ENCODE results near the gene RAD1. TPM values are rescaled to one million over a fixed set of nuclear protein-coding genes. Genes with fewer than 3 reads are reported as not detected.

Gene RAD1
- total RNA-seq, 1 experiment from 2014 or later = 35.8 TPM

- DNase-seq (ENCODE audit: low spot score) = no peak
Measured at GRCh38 chr5:34916518-34916917, 1.2 kb upstream of the RAD1 start.

GRCh38 chr5:34915856-34916192, 520 bp upstream of the RAD1 start:
- DNase-seq (ENCODE audit: low spot score) = no peak

DNA sequence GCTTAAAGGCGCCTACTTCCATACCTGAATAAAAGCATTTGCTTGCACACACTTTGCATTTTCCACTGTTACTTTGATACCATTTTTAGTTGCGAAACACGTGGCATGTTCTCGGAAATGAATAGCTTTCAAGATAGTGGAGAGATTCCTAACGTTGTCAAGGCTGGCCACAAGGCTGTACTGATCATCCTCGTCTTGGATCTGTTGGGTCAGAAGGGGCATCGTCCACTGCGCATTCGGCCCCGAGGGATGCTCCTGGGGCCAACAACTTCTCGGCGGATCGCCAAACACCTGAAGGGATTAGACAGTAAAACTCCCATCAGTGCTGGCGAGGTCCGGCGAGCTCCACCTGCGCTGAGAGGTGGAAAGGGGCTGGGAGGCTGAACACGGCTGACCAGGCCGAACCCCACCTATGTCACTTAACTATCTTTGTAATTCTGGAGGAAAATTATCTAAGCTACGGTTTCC, 599 bp downstream of the RAD1 start:
- peak; percentile 34 for DNase-seq (ENCODE audit: low spot score)

GRCh38 chr5:34913072-34913471, 2.2 kb downstream of the RAD1 start:
- DNase-seq (ENCODE audit: low spot score) = no peak

DNA sequence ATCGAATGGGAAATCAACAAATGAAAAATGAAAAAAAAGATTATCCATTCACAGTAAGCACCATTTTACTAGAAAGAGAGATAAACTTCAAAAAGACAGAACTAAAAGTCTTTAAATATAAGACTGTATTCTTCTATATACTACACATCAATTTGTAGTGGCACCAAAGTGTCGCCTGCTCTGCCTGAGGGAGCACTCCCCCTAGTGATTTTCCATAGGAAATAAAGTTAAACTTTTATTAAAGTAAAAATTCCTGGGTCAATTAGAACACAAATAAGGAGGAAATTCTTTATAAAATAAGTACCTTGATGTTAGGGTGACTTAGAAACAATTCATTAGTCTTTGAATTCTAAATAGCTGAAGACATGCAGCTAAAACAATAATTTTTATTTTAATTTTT, 9.7 kb downstream of the RAD1 start:
- DNase-seq (ENCODE audit: low spot score) = no peak

DNA sequence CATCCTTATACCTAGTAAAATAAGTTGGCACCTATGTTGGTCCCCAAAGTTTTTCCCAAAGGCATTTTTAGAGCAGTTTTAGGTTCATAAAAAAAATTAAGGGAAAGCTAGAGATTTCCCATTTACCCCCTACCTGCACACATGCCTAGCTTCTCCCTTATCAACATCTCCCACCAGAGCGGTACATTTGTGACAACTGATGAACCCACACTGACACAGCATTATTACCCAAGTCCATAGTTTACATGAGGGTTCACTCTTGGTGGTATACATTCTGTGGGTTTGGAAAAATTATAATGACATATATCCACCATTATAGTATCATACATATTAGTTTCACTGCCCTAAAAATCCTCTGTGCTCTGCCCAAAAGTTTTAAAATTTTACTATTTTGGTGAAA, 12.0 kb downstream of the RAD1 start:
- no peak for DNase-seq (ENCODE audit: low spot score)

DNA sequence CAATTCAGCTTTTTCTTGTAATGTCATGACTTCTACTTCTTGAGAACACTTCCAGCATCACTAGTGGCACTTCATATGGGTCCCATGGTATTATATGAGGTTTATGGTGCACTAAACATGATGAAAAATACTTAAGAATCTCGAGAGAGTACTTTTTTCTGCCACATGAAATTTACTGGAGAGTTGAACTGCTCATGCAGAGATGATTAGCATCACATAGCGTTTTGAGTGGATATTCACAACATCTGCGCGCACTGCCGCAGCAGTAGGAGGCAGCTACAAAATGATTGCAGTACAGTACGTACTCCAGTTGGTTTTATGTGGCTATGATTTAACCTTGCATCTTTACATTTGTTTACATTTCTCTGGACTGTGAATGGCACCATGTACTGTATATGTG, 14.7 kb downstream of the RAD1 start:
- no peak for DNase-seq (ENCODE audit: low spot score)

GRCh38 chr5:34899066-34899465, 16.2 kb downstream of the RAD1 start:
- no peak for DNase-seq (ENCODE audit: low spot score)

DNA sequence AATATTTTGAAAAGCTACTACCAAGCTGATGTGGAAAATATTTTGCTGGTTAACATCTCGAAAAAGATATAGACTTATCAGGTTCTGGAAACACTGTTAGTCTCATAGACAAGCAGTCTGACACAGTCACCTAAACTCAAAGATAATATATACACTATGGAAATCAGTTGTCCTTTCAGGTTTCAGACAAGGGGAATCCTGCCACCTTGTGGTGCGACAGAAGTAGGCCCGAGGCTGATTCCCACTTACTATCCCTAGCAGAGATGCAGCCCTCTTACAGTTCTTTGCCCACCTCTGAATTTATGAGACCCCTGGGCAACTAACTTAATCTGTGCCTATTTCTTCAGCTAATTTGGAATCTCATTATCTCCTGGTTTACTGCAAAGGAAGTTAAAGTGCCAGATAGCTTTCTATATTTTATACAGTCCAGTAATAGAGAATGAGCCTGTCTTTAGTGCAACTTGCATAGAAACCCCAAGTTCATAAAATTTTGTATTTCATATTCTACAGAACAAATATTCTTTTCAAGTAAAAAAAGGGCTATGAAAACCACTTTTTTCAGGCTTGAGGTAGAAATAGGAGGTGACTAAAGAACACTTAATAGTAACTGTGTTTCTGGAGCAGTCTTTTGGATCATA, 16.9 kb downstream of the RAD1 start:
- peak; percentile 60 for DNase-seq (ENCODE audit: low spot score)

GRCh38 chr5:34897646-34898045, 17.7 kb downstream of the RAD1 start:
- no peak for DNase-seq (ENCODE audit: low spot score)

DNA sequence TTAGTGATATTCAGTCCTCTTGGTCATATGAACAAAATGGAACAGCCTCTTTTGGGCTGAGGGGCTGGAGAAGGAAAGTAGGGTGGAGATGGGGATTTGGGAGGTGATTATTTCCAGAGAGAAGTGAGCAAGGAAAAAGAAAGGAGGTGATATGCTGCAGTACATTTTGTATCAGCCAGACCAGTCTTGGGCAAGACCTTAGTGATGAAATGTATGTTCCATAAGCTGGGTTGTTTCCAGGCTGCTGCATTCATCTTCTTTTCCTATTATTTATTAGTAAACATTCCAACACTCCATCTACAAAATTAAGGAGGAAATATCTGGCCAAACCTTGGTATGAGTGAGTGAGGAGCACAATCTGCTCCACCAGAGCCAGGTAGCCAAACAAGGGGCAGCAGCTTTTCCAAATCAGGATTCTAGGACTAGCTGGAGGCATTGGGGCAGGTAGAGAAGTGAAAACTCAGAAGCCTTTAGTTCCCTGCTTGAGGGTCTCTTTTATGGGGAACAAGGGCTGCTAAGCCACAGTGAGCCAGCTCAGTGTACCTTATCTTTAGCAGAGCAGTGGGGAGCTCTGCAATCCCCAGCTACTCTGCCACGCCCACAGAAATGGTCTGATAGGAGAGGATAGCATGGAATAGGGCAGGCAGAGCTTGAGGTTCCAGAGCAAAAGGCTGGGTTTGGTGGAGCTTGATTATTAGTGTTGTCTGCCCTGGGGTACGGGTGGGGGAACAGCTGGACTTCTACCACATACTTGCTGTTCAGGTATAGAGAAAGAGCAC, 19.5 kb downstream of the RAD1 start:
- DNase-seq (ENCODE audit: low spot score) = no peak

DNA sequence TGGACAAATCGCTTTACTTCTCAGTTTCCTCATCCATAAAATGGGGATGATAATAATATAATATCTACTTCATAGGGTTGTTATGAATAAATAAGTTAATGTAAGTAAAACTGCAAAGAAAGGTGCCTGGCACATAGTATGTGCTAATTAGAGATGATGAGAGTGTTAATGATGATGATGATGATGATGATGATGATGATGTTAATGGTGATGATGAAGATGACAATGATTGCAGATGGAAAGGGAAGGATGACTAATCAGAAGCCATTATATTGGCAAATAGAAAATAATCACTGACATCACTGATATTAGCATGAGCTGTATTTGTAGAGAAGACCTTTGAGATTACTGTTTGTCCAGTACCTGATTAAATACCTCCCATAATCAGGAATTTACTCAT, 20.6 kb downstream of the RAD1 start:
- DNase-seq (ENCODE audit: low spot score) = no peak

DNA sequence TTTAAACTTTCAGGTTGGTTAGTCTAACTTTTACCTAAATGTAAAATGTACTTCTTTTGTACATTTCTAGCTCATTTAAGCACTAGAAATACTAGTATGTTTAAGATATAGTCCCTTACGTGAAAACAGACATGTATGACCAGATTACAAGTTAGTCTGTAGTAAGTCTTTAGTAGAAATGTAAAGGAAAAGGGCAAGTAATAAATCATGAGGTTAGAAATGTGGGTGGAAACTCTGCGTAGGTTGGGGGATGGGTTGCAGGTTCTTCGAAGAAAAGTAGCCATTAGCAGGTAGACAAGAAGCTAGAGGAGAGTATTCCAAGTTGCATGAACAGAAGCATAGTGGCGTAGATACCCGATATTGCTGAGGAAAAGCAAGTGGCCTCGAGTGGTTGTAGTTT, 22.9 kb downstream of the RAD1 start:
- no peak for DNase-seq (ENCODE audit: low spot score)

- DNase-seq (ENCODE audit: low spot score) = no peak
Measured at GRCh38 chr5:34891981-34892380, 23.3 kb downstream of the RAD1 start.

DNA sequence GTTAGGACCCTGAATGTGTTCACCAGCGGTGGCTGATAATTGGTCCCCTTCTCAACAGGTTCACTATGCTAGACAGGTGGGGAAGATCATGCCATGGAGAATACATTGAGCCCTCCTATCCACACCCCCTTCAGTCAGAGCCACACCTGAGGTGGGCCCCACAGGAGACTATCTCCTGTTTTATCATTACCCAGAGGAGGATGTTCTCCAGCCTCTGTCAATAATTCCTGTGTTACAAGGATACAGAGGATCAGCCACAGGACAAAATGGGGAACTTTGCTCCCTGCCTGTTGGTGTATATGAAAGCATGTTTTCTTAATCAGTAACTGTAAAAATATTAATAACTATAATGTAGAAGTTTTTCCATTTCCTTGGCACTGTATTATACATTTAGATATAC, 25.9 kb downstream of the RAD1 start:
- no peak for DNase-seq (ENCODE audit: low spot score)

GRCh38 chr5:34886392-34887119, 28.7 kb downstream of the RAD1 start:
- no peak for DNase-seq (ENCODE audit: low spot score)

- no peak for DNase-seq (ENCODE audit: low spot score)
Measured at GRCh38 chr5:34881246-34881645, 34.1 kb downstream of the RAD1 start.

DNA sequence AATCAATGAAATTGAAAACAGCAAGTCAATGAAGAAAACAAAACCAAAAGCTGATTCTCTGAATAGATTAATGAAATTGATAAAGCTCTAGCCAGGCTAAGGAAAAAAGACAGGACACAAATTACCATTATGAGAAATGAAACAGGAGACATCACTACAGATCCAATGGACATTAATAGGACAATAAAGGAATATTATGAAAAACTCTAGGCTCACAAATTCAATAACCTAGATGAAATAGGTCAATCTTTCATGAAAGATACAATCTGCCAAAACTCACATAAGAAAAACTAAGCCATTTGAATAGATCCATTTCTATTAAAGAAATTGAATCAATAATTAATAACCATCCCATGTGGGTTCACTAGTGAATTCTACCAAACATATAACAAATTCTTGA, 39.0 kb downstream of the RAD1 start:
- no peak for DNase-seq (ENCODE audit: low spot score)

GRCh38 chr5:34870382-34870781, 44.9 kb downstream of the RAD1 start:
- DNase-seq (ENCODE audit: low spot score) = no peak

- DNase-seq (ENCODE audit: low spot score) = no peak
Measured at GRCh38 chr5:34869256-34869655, 46.0 kb downstream of the RAD1 start.

GRCh38 chr5:34868791-34869190, 46.5 kb downstream of the RAD1 start:
- no peak for DNase-seq (ENCODE audit: low spot score)

DNA sequence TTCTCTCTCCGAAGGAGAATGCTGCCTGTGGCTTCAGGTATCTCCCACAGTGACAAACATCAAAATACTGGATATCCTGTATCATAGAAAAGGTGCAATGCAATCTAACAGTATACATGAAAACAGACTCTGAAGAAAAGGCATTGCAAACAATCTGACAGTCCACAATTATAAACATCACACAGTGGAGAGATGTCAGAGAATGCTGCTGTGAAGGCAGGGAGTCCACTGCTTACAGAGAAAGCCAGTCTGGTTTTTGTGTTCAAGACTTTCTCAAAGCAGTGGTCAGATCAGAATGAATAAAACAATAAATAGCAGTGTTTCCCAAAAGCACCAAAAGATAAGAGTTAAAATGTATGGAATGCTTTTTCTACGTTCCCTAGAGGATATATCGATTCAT, 47.6 kb downstream of the RAD1 start:
- no peak for DNase-seq (ENCODE audit: low spot score)

GRCh38 chr5:34866989-34867471, 48.3 kb downstream of the RAD1 start:
- no peak for DNase-seq (ENCODE audit: low spot score)

Data from A172 (cell line).